Neural progenitor cell (in vitro differentiated cells): ENCODE results near the gene KRT78.

Experiments
- EZH2phosphoT487 ChIP-seq: fragments of 200-600 bp; sonication (generic); IDR thresholded peaks from 2 replicates; pipeline ENCODE4 v1.6.1; 2017; ENCODE audit warnings: antibody characterized with exemption
- TF ChIP-seq, protein P1 (sequence below): fragments of 200-600 bp; sonication (generic); IDR thresholded peaks from 2 replicates; pipeline ENCODE4 v1.5.1; 2017; ENCODE audit warnings: antibody characterized with exemption, mild to moderate bottlenecking

- no peak for TF ChIP-seq EZH2phosphoT487
- TF ChIP-seq, protein P1, sequence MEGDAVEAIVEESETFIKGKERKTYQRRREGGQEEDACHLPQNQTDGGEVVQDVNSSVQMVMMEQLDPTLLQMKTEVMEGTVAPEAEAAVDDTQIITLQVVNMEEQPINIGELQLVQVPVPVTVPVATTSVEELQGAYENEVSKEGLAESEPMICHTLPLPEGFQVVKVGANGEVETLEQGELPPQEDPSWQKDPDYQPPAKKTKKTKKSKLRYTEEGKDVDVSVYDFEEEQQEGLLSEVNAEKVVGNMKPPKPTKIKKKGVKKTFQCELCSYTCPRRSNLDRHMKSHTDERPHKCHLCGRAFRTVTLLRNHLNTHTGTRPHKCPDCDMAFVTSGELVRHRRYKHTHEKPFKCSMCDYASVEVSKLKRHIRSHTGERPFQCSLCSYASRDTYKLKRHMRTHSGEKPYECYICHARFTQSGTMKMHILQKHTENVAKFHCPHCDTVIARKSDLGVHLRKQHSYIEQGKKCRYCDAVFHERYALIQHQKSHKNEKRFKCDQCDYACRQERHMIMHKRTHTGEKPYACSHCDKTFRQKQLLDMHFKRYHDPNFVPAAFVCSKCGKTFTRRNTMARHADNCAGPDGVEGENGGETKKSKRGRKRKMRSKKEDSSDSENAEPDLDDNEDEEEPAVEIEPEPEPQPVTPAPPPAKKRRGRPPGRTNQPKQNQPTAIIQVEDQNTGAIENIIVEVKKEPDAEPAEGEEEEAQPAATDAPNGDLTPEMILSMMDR, result no peak
Measured at GRCh38 chr12:52800259-52800917, 48.4 kb downstream of the KRT78 start.
